NOMO-1 (cell line): ENCODE measurements around the gene LRRC63.
"Not testable (repeated sequence)": the region's sequence is repeated elsewhere in the genome, so short reads cannot be mapped to it uniquely, and the experiment has no call there.

Source experiments
- DNase-seq, 2 experiments: peaks; one replicate each; lab custom pipeline; 2025; ENCODE audit not compliant: unreplicated experiment in 2 of 2; lab: John Stamatoyannopoulos, UW

The LRRC63 gene

GRCh38 chr13:46232281-46232680 is 20.6 kb downstream of the LRRC63 start:
- DNase-seq, result no peak

GRCh38 chr13:46235286-46235685 is 23.6 kb downstream of the LRRC63 start:
- DNase-seq, result no peak

- no peak for DNase-seq
Observed at GRCh38 chr13:46265292-46265691, 53.6 kb downstream of the LRRC63 start.

GRCh38 chr13:46267166-46267565 is 55.4 kb downstream of the LRRC63 start:
- no peak for DNase-seq

- no peak for DNase-seq
Observed at GRCh38 chr13:46270416-46270815, 58.7 kb downstream of the LRRC63 start.

- no peak for DNase-seq
Observed at GRCh38 chr13:46274094-46274698, 62.5 kb downstream of the LRRC63 start.

GRCh38 chr13:46278474-46278873 is 66.7 kb downstream of the LRRC63 start:
- peak in 1 of 2 experiments; percentile 8 for DNase-seq

- DNase-seq, result no peak
Observed at GRCh38 chr13:46281779-46282178, 70.1 kb downstream of the LRRC63 start.

- DNase-seq, result not testable (repeated sequence)
Observed at GRCh38 chr13:46283912-46284824, 72.4 kb downstream of the LRRC63 start.

- DNase-seq, result no peak
Observed at GRCh38 chr13:46286972-46287371, 75.2 kb downstream of the LRRC63 start.

- peak; percentile 35 to 77 for DNase-seq
Observed at GRCh38 chr13:46288570-46289259, 77.0 kb downstream of the LRRC63 start.

- peak in 1 of 2 experiments; percentile 13 for DNase-seq
Observed at GRCh38 chr13:46289260-46289955, 77.7 kb downstream of the LRRC63 start.

- DNase-seq, result no peak
Observed at GRCh38 chr13:46290434-46290833, 78.7 kb downstream of the LRRC63 start.

GRCh38 chr13:46293436-46293835 is 81.7 kb downstream of the LRRC63 start:
- no peak for DNase-seq

- peak; percentile 86 to 98 for DNase-seq
Observed at GRCh38 chr13:46295491-46296114, 83.9 kb downstream of the LRRC63 start.

GRCh38 chr13:46296115-46296822 is 84.5 kb downstream of the LRRC63 start:
- peak; percentile 64 to 95 for DNase-seq

GRCh38 chr13:46296921-46297320 is 85.2 kb downstream of the LRRC63 start:
- DNase-seq, result no peak

- peak in 1 of 2 experiments; percentile 12 for DNase-seq
Observed at GRCh38 chr13:46297361-46297811, 85.7 kb downstream of the LRRC63 start.

- DNase-seq, result peak; percentile 43 to 77
Observed at GRCh38 chr13:46303742-46304385, 92.1 kb downstream of the LRRC63 start.
